HEK293 (cell line): ENCODE results near the gene SAMD4A.

ENCODE experiments used
- CTCF ChIA-PET: fragments of 350-600 bp; formaldehyde crosslinking; extraction: SDS; loops from one replicate; lab custom pipeline; 2021; ENCODE audit warnings: antibody characterized with exemption; lab: Yijun Ruan, JAX
- POLR2A ChIA-PET: fragments of 300-600 bp; formaldehyde crosslinking; extraction: SDS; loops from one replicate; lab custom pipeline; 2020; ENCODE audit warnings: antibody characterized with exemption, inconsistent platforms; lab: Yijun Ruan, JAX
- H3K27ac ChIP-seq: fragments of 200-500 bp; sonication (Bioruptor generic); 2 replicates; pipeline ENCODE4 v1.5.1; 2014; ENCODE audit warnings: low read depth, low read length, control low read depth, inconsistent platforms; ENCODE audit errors: extremely low read depth
- H3K36me3 ChIP-seq, 2 experiments: fragments of 200-500 bp in 1 of 2; sonication (Bioruptor generic) in 1 of 2; 1 replicate in 1 of 2; 2 replicates in 1 of 2; pipeline ENCODE4 v1.5.1; 2014 to 2017; ENCODE audit warnings: inconsistent platforms in 2 of 2, low read length in 2 of 2; ENCODE audit not compliant: control insufficient read depth in 2 of 2, insufficient read depth in 1 of 2
- H3K4me1 ChIP-seq: fragments of 200-500 bp; sonication (Bioruptor generic); 2 replicates; pipeline ENCODE4 v1.5.1; 2014; ENCODE audit warnings: mild to moderate bottlenecking, low read length, inconsistent platforms; ENCODE audit not compliant: control insufficient read depth, insufficient read depth
- H3K4me3 ChIP-seq: 2 replicates; pipeline ENCODE4 v1.5.1; 2011; ENCODE audit warnings: low read depth, mild to moderate bottlenecking, control low read depth, low read length, moderate library complexity
- H3K9me3 ChIP-seq: fragments of 200-500 bp; sonication (Bioruptor generic); 2 replicates; pipeline ENCODE4 v1.5.1; 2014; ENCODE audit warnings: low read depth, low read length, inconsistent platforms; ENCODE audit not compliant: control insufficient read depth, insufficient read depth
- BCL11B ChIP-seq: fragments of 450-650 bp; formaldehyde crosslinking; IDR thresholded peaks from 2 replicates; pipeline ENCODE4 v1.5.1; 2016; ENCODE audit warnings: low read depth, missing biosample characterization, missing genetic modification characterization
- GLI4 ChIP-seq: fragments of 450-650 bp; formaldehyde crosslinking; IDR thresholded peaks from 2 replicates; pipeline ENCODE4 v1.5.1; 2016; ENCODE audit warnings: missing biosample characterization, missing genetic modification characterization
- HIC1 ChIP-seq: fragments of 450-650 bp; formaldehyde crosslinking; IDR thresholded peaks from 2 replicates; pipeline ENCODE4 v1.5.1; 2016; ENCODE audit warnings: missing biosample characterization, missing genetic modification characterization
- HOXC10 ChIP-seq: sonication (generic); formaldehyde crosslinking; IDR thresholded peaks from 2 replicates; pipeline ENCODE4 v1.8.1; 2023; ENCODE audit warnings: mild to moderate bottlenecking, missing genetic modification reagents
- OVOL3 ChIP-seq: fragments of 450-650 bp; formaldehyde crosslinking; IDR thresholded peaks from 2 replicates; pipeline ENCODE4 v1.5.1; 2016; ENCODE audit warnings: missing biosample characterization, missing genetic modification characterization
- PRDM4 ChIP-seq: fragments of 450-650 bp; formaldehyde crosslinking; IDR thresholded peaks from 2 replicates; pipeline ENCODE4 v1.5.1; 2017; ENCODE audit warnings: missing biosample characterization, missing genetic modification characterization
- RBAK ChIP-seq: fragments of 450-650 bp; formaldehyde crosslinking; IDR thresholded peaks from 2 replicates; pipeline ENCODE4 v1.5.1; 2016; ENCODE audit warnings: missing biosample characterization, missing genetic modification characterization
- ZBTB49 ChIP-seq: fragments of 450-650 bp; formaldehyde crosslinking; IDR thresholded peaks from 2 replicates; pipeline ENCODE4 v1.5.1; 2016; ENCODE audit warnings: missing biosample characterization, missing genetic modification characterization, low read depth
- ZIC2 ChIP-seq: fragments of 450-650 bp; formaldehyde crosslinking; IDR thresholded peaks from 2 replicates; pipeline ENCODE4 v1.5.1; 2016; ENCODE audit warnings: missing biosample characterization, missing genetic modification characterization
- ZNF10 ChIP-seq: fragments of 450-650 bp; formaldehyde crosslinking; IDR thresholded peaks from 2 replicates; pipeline ENCODE4 v1.5.1; 2017; ENCODE audit warnings: missing biosample characterization, missing genetic modification characterization
- ZNF146 ChIP-seq: fragments of 450-650 bp; formaldehyde crosslinking; IDR thresholded peaks from 2 replicates; pipeline ENCODE4 v1.5.1; 2016; ENCODE audit warnings: missing biosample characterization, missing genetic modification characterization
- ZNF223 ChIP-seq: fragments of 450-650 bp; formaldehyde crosslinking; IDR thresholded peaks from 2 replicates; pipeline ENCODE4 v1.5.1; 2016; ENCODE audit warnings: missing biosample characterization, missing genetic modification characterization
- ZNF266 ChIP-seq: fragments of 450-650 bp; formaldehyde crosslinking; IDR thresholded peaks from 2 replicates; pipeline ENCODE4 v1.5.1; 2016; ENCODE audit warnings: missing biosample characterization, missing genetic modification characterization, low read depth
- ZNF416 ChIP-seq: fragments of 450-650 bp; formaldehyde crosslinking; IDR thresholded peaks from 2 replicates; pipeline ENCODE4 v1.5.1; 2016; ENCODE audit warnings: missing biosample characterization, missing genetic modification characterization
- ZNF473 ChIP-seq: fragments of 450-650 bp; formaldehyde crosslinking; IDR thresholded peaks from 2 replicates; pipeline ENCODE4 v1.5.1; 2017; ENCODE audit warnings: missing biosample characterization, missing genetic modification characterization
- ZNF580 ChIP-seq: fragments of 450-650 bp; formaldehyde crosslinking; IDR thresholded peaks from 2 replicates; pipeline ENCODE4 v1.5.1; 2016; ENCODE audit warnings: missing biosample characterization, missing genetic modification characterization
- ZNF692 ChIP-seq: fragments of 450-650 bp; formaldehyde crosslinking; IDR thresholded peaks from 2 replicates; pipeline ENCODE4 v1.5.1; 2016; ENCODE audit warnings: missing biosample characterization, missing genetic modification characterization
- ZNF76 ChIP-seq: fragments of 450-650 bp; formaldehyde crosslinking; IDR thresholded peaks from 2 replicates; pipeline ENCODE4; 2016; ENCODE audit warnings: low read depth, missing biosample characterization, missing genetic modification characterization, borderline replicate concordance
- ZNF768 ChIP-seq: fragments of 450-650 bp; formaldehyde crosslinking; IDR thresholded peaks from 2 replicates; pipeline ENCODE4 v1.5.1; 2018; ENCODE audit warnings: missing biosample characterization, mild to moderate bottlenecking, missing genetic modification characterization
- ZSCAN16 ChIP-seq: fragments of 450-650 bp; formaldehyde crosslinking; IDR thresholded peaks from 2 replicates; pipeline ENCODE4 v1.5.1; 2016; ENCODE audit warnings: missing biosample characterization, missing genetic modification characterization

The SAMD4A gene

GRCh38 chr14:54629183-54629582, 62.3 kb downstream of the SAMD4A start:
- POLR2A ChIA-PET: no interaction called here
- no peak overlapping the region for H3K27ac ChIP-seq
- CTCF ChIA-PET: interaction anchor here (0.6 kb wide), 1 partner anchor 8 kb away, joined by 3 read pairs; no protein-coding TSS in a partner anchor
- no peaks in the 10 kb centered on the region for H3K36me3 ChIP-seq
- no peak overlapping the region for H3K4me3 ChIP-seq
- TF ChIP-seq GLI4 (tag by site-specific recombination): no peak
- TF ChIP-seq PRDM4 (tag by site-specific recombination): no peak
- no peak for TF ChIP-seq ZNF223 (tag by site-specific recombination)
- no peak for TF ChIP-seq RBAK
- no peak for TF ChIP-seq ZNF580
- no peak for TF ChIP-seq ZNF76 (tag by site-specific recombination)
- no peak for TF ChIP-seq ZNF692
- H3K9me3 ChIP-seq: no peaks in the 10 kb centered on the region
- peaks cover 9% of the 10 kb centered on the region for H3K4me1 ChIP-seq

- TF ChIP-seq ZBTB49 (tag by site-specific recombination): no peak
- no peak for TF ChIP-seq ZSCAN16 (tag by site-specific recombination)
- TF ChIP-seq ZNF266 (tag by site-specific recombination): no peak
- TF ChIP-seq BCL11B (tag by site-specific recombination): no peak
- no peak for TF ChIP-seq ZNF768
- no peak for TF ChIP-seq ZNF473 (tag by site-specific recombination)
- no peak for TF ChIP-seq OVOL3 (tag by site-specific recombination)
- Histone ChIP-seq H3K4me3 (no peak overlapping the region), H3K4me1 (peaks cover 5% of the 10 kb centered on the region), H3K27ac (no peak overlapping the region), H3K36me3 (no peaks in the 10 kb centered on the region), H3K9me3 (no peaks in the 10 kb centered on the region)
- ChIA-PET CTCF (interaction anchor here (2.7 kb wide), 1 partner anchor 11 kb away, joined by 7 read pairs; no protein-coding TSS in a partner anchor), POLR2A (no interaction called here)
Observed at GRCh38 chr14:54629635-54630360, 62.9 kb downstream of the SAMD4A start.

- H3K4me3 ChIP-seq: no peak overlapping the region
- no peaks in the 10 kb centered on the region for H3K9me3 ChIP-seq
- H3K27ac ChIP-seq: no peak overlapping the region
- POLR2A ChIA-PET: no interaction called here
- CTCF ChIA-PET: interaction anchor here (0.9 to 2.7 kb wide), 3 partner anchors 9 to 265 kb away, joined by 3 to 7 read pairs (median 4); no protein-coding TSS in a partner anchor
- no peaks in the 10 kb centered on the region for H3K36me3 ChIP-seq
- TF ChIP-seq HIC1 (tag by site-specific recombination): no peak
- TF ChIP-seq ZNF146 (tag by site-specific recombination): no peak
- TF ChIP-seq HOXC10: no peak
- TF ChIP-seq ZNF10 (tag by site-specific recombination): peak; percentile 93
- TF ChIP-seq ZNF416 (tag by site-specific recombination): peak; percentile 61; the same call in 1 of the 2 replicates
- TF ChIP-seq ZIC2 (tag by site-specific recombination): no peak
- peaks cover 3% of the 10 kb centered on the region; the same call in 1 of the 2 replicates for H3K4me1 ChIP-seq
Observed at GRCh38 chr14:54631016-54631415, 64.1 kb downstream of the SAMD4A start.
